OCI-M1 (cell line): ENCODE results near the gene GFM1.

ENCODE experiments used
- DNase-seq: peaks from one replicate; lab custom pipeline; 2025; lab: John Stamatoyannopoulos, UW

Gene GFM1

DNA sequence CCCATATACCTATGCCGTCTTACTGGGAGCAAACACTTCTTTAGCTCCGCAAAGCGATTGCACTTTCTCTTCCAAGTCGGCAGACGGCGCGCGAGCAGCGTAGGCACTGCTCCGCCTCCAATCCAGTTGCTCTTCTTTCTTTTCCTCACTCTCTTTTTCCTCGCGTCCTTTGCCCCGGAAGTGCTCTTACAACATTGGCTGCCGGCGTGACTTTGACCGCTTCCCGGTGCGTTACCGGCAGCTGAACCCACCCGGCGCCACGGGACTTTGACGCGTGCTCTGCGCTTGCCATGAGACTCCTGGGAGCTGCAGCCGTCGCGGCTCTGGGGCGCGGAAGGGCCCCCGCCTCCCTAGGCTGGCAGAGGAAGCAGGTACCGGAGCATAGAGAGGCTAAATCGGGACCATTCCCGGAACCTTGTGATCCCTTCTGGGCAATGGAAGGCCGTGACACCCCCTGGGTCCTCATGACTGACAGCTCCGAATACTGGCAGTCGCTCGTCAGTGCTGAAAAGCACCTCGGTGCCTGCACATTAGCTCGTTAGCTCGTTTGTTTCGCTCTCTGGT, at the start of gene GFM1:
GFM1 (plus strand) TSS at position 183 of the 564 bp plus-strand sequence; CDS start at position 291, 108 bp downstream.
- peak; percentile 94 for DNase-seq

DNA sequence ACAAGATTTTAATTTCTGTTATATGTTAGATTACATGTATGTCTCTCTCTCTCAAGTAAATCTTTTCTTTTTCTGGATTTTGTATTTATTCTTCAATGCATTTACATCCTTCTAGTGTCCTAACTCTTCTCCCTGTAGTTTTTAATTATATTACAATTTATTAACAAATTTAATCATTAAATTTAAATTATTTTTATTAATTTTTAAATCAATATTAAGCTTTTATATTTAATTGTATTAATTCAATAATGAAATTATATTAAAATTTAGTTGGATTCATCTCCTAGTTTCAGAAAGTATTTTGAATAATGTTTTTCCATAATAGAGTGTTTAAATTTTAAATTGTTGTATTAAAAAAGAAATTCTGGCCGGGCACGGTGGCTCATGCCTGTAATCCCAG, 43.5 kb upstream of the GFM1 start:
- no peak for DNase-seq

DNA sequence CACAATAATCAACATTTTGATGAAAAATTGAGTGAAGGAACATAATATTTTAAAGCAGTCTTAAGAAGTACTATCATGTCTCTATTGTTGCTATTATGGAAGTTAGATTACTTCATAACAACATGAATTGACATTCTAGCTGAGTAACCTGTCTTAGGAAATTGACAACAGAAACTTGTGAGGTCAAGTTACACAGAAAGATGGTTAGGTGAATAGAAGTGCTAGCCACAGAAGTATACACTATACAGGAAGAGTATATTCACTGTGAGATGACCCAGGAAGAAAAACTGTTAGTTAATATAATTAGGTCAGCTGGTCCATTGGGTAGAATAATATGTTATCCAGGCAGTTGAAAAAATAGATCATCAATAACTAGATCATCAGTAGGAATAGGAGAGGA, 42.1 kb upstream of the GFM1 start:
- no peak for DNase-seq

DNA sequence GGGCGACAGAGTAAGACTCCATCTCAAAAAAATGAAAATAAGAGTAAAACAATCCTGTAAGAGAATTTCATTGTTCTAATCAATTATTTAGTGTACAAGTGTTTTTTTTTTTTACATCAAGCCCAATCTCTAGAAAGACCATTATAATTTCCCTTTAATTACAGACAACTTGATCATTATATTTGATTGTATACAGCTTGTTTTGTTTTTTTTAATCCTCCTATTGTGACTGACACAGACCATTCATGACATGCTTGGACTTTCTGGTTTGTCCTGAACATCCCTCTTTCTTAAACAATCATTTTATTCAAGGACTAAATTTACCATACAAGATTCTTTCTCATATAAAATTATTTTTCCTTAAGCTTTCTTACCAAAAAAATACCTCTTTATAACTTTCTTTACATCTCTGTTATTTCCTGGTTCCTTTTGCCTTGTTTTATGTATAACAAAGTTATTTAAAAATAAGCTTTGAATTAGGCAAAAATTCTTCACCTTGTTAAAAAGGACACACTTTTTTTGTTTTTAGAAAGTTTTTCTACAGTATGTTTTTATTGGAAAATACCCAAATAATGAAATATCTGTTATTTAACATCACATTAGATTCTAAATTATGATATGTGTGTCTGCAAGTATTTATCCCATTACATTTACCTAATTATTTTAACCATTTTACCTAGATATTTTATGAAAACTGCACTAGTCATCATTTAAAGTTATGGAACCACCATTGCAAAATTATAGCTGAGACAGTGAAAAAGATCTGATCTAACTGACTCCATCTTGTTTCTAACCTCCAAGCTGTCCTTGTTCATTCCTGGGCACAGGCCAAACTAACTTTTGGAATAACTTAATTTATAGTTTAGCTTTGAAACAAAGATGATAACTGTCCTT, 26.1 kb upstream of the GFM1 start:
- peak; percentile 3 for DNase-seq

DNA sequence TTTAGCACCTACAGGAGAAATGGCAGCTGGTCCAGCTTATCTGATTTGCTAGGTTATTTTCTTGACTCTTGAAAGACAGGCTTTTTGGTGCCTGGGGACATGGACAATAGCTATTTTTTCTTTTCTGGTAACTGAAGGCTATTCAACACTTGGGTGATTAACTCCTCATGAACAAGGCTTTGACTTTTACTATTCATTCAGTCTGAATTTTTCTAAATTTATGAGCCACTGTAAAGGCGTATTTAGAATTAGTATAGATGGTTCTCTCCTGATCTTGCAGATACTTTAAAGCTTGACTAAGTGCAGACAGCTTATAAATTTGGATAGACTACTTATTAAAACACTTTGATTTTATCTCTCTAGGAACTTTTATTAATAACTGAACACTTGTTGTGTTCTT, 18.4 kb upstream of the GFM1 start:
- DNase-seq, result no peak

DNA sequence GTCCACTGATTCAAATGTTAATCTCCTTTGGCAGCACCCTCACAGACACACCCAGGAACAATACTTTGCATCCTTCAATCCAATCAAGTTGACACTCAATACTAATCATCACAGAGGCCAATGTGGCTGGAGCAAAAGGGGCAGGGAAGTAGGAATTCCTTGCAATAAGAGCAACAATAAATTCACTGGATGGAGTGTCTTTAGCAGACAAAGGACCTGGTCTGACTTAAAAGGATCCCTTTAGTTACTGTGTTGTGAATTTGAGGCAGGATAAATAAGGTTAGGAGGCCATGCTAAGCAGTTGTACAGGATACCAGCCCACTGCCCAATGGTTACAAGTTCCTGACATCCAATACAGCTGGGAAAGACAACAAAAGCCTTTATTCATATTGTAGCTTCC, 12.3 kb upstream of the GFM1 start:
- no peak for DNase-seq

- DNase-seq, result no peak
Observed at GRCh38 chr3:158640646-158641045, 3.7 kb upstream of the GFM1 start.

DNA sequence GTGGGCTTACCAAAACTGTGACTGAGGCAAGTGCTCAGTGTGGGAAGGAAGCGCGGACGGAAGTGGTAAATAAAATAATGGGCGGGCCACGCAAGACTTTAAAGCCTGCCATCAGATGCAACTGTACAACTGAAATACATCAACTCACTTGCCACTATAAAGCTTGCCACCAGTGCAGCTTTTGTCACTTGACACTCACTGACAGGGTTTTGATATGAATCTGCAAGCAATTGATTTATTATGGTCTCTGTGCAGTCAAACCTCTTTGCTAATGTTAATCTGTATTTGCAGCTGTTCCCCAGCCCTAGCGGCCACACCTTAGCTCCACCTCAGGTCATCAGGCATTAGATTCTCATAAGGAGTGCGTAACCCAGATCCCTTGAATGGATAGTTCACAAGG, 2.3 kb upstream of the GFM1 start:
- no peak for DNase-seq

DNA sequence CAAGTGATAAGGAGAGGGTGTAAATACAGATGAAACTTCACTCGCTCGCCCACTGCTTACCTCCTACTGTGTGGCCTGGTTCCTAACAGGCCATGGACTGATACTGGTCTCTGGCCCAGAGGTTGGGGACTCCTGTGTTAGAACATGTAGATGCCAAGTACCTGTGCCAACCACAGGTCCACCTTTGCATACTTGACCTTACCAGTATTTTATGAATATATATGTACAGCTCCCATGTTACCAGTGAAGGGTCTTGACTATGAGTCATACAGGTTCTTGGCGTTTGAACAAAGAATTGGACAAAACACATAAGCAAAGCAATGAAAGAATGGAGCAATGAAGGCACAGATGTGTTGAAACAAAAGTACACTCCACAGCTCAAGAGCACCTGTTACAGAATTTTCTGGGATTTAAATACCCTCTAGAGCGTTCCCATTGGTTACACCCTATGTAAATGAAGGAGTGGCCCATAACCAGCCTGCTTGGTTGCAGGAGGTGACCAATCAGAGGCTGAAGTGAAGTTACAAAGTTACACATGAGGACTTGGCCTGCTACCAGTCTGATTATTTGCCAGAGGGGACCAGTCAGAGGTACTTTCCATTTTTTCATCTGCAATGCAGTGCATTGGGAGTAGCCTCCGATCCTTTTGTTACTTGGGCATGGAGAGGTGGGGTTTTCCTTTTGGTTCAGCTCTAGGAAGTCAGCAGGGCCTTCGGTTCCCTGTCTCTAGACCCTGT, 1.7 kb upstream of the GFM1 start:
- no peak for DNase-seq

GRCh38 chr3:158649791-158650190, 5.5 kb downstream of the GFM1 start:
- DNase-seq, result no peak

GRCh38 chr3:158651192-158651591, 6.9 kb downstream of the GFM1 start:
- DNase-seq, result no peak

DNA sequence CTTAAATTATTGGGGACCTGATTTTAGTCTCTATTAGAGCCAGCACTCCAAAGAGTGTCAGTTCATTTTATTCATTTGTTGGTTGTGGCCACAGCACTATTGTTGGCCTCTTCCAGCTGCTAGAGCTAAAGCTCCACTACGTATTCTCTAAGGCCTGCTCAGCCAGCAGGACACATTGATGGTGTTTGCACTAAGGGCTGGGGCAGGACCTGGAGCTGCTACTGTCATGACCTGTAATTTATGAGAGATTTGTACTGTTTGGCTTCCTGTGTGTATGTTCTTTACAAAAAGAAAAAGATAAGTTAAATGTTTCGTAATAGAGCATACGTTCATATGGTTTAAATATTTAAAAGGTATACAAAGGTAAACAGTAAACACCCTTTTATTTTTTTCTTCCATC, 8.1 kb downstream of the GFM1 start:
- no peak for DNase-seq

DNA sequence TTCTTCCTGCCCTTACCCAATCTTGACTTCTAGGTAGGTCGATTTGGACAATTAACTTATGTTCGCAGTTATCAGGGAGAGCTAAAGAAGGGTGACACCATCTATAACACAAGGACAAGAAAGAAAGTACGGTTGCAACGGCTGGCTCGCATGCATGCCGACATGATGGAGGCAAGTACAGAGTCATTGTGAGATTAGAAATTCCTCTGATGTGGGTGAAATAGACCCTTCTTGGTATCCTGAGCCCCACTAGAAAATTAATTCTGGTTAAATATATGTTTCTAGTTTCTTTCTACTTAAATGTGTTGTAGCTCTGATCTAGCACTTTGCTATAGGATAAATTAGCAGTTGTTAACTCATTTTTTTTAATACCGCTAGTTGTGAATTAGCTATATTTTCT, 14.6 kb downstream of the GFM1 start:
- no peak for DNase-seq

DNA sequence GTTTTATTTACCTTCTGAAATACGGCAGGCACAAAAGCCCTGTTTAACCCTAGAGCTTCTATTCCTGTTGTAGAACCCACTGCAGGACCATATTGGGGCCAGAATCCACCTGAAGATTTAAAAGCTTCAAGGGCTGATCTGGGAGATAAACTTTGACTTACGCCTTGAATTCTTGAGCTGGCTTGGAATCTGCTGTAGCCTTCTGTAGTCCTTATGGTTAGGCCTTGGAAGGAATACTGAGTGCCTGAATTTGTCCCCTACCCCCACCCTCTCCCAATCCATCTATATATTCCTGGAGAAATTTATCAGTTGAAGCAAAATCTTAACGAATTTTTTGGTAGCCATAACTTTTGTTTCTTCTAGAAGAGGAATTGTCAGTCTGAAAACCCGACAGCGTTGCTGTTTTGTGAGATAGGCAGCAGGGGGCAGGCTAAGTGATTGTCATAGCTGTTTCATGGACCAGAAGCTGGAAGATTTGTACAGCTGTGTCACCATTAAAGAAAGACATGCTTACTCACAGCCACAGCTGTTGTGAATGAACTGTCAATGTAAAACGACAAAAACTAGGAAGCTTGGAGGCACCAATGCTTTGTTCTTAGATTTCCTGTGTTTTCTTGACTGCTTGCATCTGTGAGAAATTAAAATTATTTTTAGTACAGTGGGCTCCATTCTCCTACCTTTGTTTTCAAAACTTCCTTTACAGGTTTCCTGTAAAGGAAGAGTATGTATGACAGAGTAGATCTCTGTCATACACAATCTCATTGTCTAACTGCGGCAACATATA, 15.3 kb downstream of the GFM1 start:
- peak; percentile 72 for DNase-seq

DNA sequence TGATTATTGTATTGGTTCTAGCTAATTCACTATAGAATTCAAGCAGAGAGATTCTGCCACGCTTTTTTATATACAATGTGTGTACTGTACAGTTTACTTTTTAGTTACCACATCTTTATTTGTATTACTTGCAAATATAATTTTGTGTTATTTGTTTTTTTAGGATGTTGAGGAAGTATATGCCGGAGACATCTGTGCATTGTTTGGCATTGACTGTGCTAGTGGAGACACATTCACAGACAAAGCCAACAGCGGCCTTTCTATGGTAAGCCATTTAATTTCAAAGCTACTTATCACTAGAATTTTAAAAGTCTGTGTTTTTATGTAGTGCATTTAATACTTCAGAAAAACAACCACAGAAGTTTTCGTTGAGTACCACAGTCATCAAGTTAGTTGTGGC, 16.4 kb downstream of the GFM1 start:
- no peak for DNase-seq

GRCh38 chr3:158663246-158663645, 18.9 kb downstream of the GFM1 start:
- no peak for DNase-seq

DNA sequence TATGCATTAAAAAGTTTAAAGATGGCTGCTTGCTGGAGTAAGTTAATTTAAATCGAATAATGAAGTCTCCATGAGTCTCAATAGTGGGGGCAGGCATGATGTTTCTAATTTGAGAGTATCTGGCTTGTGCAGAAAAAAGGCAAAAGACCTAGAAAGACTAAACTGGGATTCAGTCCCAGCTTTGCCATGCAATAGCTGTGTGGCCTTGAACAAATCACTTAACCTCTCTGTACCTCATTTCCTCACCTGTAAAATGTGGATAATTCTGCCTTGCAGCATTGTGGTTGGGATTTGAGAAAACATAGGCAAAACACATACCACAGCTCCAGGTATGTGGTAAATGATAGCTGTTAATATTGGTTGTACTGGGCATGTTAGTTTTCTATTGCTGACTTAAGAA, 19.5 kb downstream of the GFM1 start:
- DNase-seq, result no peak

DNA sequence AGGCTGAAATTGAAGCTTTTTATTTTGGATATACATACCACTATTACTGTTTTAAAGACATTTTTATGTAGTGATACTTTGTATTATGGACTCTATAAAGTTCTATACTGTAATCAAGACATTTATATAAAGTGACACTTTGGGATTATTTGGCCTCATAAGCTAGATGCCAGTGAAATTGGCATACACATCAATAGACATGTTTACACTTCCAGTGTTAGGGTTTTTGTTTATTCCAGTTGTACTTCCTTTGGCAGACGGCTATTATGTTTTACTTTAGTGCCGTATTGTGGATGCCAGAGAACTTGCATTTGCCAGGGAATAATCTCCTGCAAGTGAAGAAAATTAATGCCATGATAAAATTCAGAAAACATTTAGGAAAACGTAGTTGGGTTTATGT, 22.1 kb downstream of the GFM1 start:
- no peak for DNase-seq

GRCh38 chr3:158668506-158668905, 24.2 kb downstream of the GFM1 start:
- no peak for DNase-seq

- DNase-seq, result peak; percentile 52
Observed at GRCh38 chr3:158671821-158672214, 27.5 kb downstream of the GFM1 start.

DNA sequence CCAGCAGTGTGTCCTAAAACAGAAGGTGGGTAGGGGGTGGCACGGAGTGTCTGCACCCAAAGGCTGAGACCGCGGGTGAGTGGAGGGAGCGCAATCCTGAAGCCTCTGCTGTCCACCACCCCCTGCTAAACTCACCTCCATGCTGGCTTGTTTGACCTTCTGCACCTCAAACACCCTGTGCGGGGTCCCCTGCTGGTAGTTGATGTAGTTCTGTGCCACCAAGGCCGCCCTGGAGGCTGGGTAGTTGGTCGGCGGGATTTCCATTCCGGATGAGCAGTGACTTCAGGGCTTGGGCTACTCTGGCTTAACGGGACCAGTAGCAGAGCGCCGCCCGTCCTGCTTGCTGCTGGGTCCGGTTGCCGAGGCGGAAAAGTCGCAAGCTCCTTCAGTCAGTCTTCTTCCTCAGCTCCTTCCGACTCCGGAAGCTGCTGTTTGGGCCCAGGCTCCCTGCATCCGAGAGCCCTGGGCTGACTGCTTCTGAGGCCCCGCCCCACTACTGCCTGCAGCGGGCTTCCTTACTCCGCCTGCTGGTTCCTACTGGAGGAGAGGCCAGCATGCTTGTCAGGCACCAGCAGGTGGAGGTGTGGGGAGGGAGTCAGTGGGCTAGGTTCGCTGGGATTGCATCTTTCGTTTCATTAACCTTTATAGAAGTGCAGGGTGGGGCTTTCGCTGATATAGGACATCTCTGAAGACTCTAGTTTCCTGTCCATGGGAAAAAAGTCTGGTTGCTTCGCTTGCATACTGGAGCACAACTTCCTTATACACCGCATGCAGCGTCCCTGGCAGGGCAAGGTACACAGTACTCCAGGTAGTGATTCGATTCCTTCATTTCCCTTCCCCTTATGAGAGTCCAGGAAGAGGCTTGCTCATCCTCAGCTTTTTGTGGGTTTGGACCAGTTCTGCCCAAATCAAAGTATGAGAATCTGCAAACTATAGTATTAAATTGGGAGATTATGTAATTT, 28.2 kb downstream of the GFM1 start, which contains the start of gene LXN:
LXN (minus strand) TSS at position 434 of the 962 bp plus-strand sequence; CDS start at position 264, 170 bp downstream.
- peak; percentile 86 for DNase-seq
